Measurements from ENCODE around the gene RAB22A. TPM values are rescaled to one million over a fixed set of nuclear protein-coding genes. Genes with fewer than 3 reads are reported as not detected.

RAB22A gene
- total and polyA plus RNA-seq, 9 of the 15 experiments (the other 6 are each of a cell fraction or from before 2014, with no cell fraction given), result 1.1 to 8.0 (median 6.7) TPM

DNA sequence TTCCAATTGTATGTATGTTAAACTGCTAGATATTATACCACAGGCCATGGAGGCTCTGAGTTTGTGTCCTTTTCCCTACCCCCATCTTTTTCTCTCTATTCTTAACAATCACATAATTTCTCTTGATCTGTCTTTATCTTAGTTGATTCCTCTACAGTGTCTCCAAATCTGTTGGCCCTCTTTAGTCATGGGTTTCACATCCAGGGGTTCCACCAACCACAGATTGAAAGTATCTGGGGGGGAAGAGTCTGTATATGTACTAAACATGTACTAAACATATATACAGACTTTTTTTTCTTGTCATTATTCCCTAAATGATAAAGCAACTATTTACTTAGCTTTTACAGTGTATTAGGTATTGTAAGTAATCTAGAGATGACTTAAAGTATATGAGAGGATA lies 20.2 kb downstream of the RAB22A start:
- CTCF ChIA-PET (ENCODE audit: low intra/inter-chr PET ratio), result no interaction called here

More for the DNA sequence above, 20.2 kb downstream of the RAB22A start:
- FAIRE-seq (no peak), DNase-seq (ENCODE audit: extremely low read depth in 1 of 4, low spot score in 3 of 4) (no peak), ATAC-seq (no peak)
- H3K4me3 ChIP-seq, result no peak overlapping the region
- no peaks in the 10 kb centered on the region for H3K27me3 ChIP-seq (ENCODE audit: control insufficient read depth in 2 of 2, insufficient read depth in 2 of 2, low read length in 2 of 2)
- POLR2A ChIA-PET, result no interaction called here
- H3K27ac ChIP-seq (ENCODE audit: extremely low read depth, low read depth, low read length), result no peak overlapping the region
- H4K20me1 ChIP-seq (replicated peaks; ENCODE audit: control insufficient read depth, insufficient read depth, low read length), result 0 out of 2 replicates have a peak, but pooled peaks cover 2% of the 10 kb centered on the region
- no TSS peak for BruUV-seq (replicated peaks)
- H3K79me2 ChIP-seq (ENCODE audit: control insufficient read depth, insufficient read depth, low read length), result peaks cover 56% of the 10 kb centered on the region
- intact Hi-C loops (cut with micrococcal nuclease) (no loop called here), in situ Hi-C loops (cut with MboI) (no loop called here)
- peaks cover 0 to 10% of the 10 kb centered on the region in 2 experiments; a peak in 2 of 5 replicates for H3K4me1 ChIP-seq (replicated peaks in 1 of 2; ENCODE audit: control insufficient read depth in 2 of 2, insufficient read depth in 2 of 2, low read length in 2 of 2)
- TF ChIP-seq HMG20A (CRISPR knock-in tag; conservative IDR thresholded peaks at IDR 0.05) (no peak), BRD4 (IDR thresholded peaks at IDR 0.05) (no peak), HDAC6 (IDR thresholded peaks at IDR 0.05; ENCODE audit: low read depth, low read length) (no peak), FOXA3 (CRISPR knock-in tag; conservative IDR thresholded peaks at IDR 0.05 in 1 of 2, IDR thresholded peaks at IDR 0.05 in 1 of 2) (no peak), PHB2 (IDR thresholded peaks at IDR 0.05; ENCODE audit: low read depth) (no peak), MXD1 (CRISPR knock-in tag; IDR thresholded peaks at IDR 0.05; ENCODE audit: borderline replicate concordance, poor library complexity, severe bottlenecking) (no peak)
- TF ChIP-seq, protein P1, sequence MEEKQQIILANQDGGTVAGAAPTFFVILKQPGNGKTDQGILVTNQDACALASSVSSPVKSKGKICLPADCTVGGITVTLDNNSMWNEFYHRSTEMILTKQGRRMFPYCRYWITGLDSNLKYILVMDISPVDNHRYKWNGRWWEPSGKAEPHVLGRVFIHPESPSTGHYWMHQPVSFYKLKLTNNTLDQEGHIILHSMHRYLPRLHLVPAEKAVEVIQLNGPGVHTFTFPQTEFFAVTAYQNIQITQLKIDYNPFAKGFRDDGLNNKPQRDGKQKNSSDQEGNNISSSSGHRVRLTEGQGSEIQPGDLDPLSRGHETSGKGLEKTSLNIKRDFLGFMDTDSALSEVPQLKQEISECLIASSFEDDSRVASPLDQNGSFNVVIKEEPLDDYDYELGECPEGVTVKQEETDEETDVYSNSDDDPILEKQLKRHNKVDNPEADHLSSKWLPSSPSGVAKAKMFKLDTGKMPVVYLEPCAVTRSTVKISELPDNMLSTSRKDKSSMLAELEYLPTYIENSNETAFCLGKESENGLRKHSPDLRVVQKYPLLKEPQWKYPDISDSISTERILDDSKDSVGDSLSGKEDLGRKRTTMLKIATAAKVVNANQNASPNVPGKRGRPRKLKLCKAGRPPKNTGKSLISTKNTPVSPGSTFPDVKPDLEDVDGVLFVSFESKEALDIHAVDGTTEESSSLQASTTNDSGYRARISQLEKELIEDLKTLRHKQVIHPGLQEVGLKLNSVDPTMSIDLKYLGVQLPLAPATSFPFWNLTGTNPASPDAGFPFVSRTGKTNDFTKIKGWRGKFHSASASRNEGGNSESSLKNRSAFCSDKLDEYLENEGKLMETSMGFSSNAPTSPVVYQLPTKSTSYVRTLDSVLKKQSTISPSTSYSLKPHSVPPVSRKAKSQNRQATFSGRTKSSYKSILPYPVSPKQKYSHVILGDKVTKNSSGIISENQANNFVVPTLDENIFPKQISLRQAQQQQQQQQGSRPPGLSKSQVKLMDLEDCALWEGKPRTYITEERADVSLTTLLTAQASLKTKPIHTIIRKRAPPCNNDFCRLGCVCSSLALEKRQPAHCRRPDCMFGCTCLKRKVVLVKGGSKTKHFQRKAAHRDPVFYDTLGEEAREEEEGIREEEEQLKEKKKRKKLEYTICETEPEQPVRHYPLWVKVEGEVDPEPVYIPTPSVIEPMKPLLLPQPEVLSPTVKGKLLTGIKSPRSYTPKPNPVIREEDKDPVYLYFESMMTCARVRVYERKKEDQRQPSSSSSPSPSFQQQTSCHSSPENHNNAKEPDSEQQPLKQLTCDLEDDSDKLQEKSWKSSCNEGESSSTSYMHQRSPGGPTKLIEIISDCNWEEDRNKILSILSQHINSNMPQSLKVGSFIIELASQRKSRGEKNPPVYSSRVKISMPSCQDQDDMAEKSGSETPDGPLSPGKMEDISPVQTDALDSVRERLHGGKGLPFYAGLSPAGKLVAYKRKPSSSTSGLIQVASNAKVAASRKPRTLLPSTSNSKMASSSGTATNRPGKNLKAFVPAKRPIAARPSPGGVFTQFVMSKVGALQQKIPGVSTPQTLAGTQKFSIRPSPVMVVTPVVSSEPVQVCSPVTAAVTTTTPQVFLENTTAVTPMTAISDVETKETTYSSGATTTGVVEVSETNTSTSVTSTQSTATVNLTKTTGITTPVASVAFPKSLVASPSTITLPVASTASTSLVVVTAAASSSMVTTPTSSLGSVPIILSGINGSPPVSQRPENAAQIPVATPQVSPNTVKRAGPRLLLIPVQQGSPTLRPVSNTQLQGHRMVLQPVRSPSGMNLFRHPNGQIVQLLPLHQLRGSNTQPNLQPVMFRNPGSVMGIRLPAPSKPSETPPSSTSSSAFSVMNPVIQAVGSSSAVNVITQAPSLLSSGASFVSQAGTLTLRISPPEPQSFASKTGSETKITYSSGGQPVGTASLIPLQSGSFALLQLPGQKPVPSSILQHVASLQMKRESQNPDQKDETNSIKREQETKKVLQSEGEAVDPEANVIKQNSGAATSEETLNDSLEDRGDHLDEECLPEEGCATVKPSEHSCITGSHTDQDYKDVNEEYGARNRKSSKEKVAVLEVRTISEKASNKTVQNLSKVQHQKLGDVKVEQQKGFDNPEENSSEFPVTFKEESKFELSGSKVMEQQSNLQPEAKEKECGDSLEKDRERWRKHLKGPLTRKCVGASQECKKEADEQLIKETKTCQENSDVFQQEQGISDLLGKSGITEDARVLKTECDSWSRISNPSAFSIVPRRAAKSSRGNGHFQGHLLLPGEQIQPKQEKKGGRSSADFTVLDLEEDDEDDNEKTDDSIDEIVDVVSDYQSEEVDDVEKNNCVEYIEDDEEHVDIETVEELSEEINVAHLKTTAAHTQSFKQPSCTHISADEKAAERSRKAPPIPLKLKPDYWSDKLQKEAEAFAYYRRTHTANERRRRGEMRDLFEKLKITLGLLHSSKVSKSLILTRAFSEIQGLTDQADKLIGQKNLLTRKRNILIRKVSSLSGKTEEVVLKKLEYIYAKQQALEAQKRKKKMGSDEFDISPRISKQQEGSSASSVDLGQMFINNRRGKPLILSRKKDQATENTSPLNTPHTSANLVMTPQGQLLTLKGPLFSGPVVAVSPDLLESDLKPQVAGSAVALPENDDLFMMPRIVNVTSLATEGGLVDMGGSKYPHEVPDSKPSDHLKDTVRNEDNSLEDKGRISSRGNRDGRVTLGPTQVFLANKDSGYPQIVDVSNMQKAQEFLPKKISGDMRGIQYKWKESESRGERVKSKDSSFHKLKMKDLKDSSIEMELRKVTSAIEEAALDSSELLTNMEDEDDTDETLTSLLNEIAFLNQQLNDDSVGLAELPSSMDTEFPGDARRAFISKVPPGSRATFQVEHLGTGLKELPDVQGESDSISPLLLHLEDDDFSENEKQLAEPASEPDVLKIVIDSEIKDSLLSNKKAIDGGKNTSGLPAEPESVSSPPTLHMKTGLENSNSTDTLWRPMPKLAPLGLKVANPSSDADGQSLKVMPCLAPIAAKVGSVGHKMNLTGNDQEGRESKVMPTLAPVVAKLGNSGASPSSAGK (IDR thresholded peaks at IDR 0.05), result no peak
- H3K36me3 ChIP-seq (ENCODE audit: control insufficient read depth, insufficient read depth, low read length), result peaks cover 12% of the 10 kb centered on the region; the same call in 2 of the 3 replicates
- H3K9me1 ChIP-seq (ENCODE audit: control insufficient read depth, insufficient read depth, low read length), result no peaks in the 10 kb centered on the region
- H3K9ac ChIP-seq (ENCODE audit: insufficient read depth in 1 of 2, low read depth in 2 of 2, low read length in 2 of 2), result no peak overlapping the region
- no peaks in the 10 kb centered on the region for H3K9me3 ChIP-seq (replicated peaks; ENCODE audit: control insufficient read depth, insufficient read depth, low read depth, low read length)
- no peak overlapping the region for H3K4me2 ChIP-seq (ENCODE audit: insufficient read depth, low read length)
- no peak overlapping the region for H2AFZ ChIP-seq (ENCODE audit: low read depth, low read length)
